Hematopoietic multipotent progenitor cell treated with erythropoietin and hydrocortisone succinate and interleukin-3 and kit ligand, for 15 days (in vitro differentiated cells): ENCODE data around the gene DGLUCY.
"Not testable (repeated sequence)": the region's sequence is repeated elsewhere in the genome, so short reads cannot be mapped to it uniquely, and the experiment has no call there.

ENCODE experiments used
- DNase-seq: peaks from one replicate; pipeline ENCODE4 v3.0.0-alpha.2; 2015; ENCODE audit warnings: low spot score

The DGLUCY gene

DNA sequence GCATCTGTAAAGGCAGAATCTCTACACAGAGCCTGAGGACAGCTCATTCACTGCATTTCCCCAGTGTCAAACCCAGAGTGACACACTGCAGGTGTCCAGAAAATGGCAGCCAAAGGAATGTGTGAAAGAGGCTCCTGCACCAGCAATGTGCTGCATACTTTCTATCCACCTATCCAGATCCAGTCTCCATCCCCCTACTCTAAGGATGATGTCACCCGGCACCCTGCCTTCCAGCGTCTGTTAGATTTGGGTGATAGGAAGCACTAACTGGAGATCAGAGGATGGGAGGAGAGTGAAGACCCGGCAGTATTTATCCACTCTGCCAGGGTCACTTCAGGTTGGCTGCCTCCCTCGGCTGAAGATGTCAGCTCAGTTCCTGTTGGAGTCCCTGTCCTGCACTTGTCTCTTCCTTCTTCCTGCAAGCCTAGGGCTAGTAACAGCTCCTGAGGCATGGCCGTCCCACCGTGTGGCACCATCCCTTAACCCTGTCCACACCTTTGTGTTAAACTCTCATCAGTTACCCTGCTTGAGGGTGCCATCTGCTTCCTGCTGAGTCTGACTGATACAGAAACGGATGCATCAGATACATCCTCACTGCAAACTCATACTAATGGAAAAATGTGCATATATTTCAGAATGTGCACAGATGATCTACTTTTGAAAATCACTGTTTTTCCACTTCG, 143.6 kb downstream of the DGLUCY start:
- DNase-seq, result no peak

DNA sequence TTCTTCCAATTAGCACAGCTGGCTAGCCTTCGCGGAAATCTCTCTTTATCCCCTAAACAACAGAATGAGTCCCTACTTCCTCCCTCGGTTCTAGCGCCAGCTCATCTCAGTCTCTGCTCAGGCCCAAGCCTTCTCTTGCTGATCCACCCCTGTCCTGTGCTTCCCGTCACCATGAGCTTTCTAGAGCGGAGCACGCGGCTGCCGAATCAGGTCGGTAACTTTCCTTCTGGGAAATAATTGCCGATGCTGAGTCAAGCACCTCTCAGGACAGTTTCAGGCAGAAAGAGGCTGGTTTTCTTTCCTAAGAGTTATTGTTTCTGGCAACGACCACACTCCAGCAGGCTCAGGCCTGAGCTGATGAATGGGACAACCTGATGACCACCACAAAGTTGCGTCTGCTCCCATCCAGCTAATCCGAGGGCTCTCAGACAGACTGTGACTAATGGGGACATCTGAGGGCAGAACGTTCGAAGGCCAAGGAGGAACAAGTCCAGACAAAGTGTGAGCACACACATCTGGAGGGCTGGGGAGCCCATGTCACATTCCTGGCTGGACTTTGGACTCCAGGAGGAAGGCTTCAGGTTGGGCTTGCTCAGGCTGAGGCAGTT, 144.2 kb downstream of the DGLUCY start:
- DNase-seq, result no peak

DNA sequence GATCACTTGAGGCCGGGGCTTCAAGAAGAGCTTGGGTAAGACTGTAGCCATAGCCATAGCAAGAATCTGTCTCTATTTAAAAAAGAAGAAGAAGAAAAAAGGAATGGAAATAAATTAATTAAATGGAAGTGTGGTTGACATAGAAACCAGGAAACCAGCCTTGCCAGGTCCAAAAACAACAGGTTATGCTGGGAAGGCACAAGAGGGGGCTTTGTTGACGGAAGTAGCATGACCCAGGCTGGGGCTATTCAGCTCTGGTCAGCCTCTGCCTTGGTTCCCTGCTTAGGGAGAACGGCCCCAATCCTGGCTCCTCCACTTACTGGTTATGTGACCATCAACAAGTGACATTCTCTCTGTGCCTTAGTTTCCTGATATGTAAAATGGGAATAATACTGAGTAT, 145.0 kb downstream of the DGLUCY start:
- DNase-seq, result no peak

DNA sequence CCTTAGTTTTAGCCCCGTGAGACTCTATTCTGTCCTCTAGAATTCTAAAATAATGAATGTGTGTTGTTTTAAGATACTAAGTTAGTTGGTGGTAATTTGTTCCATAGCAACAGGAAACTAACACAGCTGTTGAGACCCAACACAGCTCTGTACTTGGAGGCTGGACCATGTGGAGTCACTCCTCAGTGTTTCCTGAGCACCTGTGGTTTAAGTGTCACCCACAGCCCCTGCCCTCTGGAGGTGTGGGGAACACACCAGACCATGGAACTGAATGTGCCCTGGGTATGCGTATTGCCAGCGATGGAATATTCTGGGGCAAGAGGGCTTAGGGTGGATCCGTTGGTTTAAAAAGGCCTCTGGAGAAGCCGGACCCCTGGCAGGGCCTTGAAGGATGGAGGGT, 147.2 kb downstream of the DGLUCY start:
- DNase-seq, result no peak

DNA sequence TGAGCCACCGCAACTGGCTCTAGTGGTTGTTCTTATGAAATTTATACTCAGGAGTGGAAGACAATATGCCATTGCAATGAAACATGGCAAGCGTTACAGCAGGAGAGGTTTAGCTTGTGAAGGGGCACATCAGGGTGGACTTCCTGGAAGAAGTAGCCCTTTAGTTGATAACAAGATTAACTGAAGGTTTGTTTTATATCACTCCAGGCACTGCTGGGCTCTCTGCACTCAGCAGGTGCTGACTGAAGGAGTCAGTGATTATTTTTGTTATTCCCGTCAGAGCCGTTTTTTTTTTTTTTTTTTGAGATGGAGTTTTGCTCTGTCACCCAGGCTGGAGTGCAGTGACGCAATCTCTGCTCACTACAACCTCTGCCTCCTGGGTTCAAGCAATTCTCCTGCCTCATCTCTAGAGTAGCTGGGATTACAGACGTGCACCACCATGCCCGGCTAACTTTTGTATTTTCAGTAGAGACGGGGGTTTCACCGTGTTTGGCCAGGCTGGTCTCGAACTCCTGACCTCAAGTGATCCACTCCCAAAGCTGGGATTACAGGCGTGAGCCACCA, 148.2 kb downstream of the DGLUCY start:
- DNase-seq, result no peak

DNA sequence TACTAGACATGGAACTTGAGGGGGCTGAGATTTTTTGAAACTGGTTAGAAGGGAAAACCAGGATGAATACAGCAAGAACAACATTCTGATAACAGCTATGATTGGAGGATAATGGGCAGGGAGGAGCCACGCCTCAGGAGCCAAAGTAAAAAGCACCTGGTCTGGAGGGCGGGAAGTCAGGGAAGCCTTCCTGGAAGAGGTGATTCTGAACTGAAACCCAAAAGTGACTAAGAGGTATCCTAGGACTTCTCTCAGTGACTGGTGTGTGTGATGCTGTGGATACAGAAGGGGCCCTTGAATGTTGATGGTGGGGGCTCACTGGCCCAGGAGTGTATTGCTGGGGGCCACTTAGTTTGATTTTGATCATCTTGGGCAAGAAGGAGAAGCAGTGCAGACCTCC, 149.5 kb downstream of the DGLUCY start:
- DNase-seq, result no peak

DNA sequence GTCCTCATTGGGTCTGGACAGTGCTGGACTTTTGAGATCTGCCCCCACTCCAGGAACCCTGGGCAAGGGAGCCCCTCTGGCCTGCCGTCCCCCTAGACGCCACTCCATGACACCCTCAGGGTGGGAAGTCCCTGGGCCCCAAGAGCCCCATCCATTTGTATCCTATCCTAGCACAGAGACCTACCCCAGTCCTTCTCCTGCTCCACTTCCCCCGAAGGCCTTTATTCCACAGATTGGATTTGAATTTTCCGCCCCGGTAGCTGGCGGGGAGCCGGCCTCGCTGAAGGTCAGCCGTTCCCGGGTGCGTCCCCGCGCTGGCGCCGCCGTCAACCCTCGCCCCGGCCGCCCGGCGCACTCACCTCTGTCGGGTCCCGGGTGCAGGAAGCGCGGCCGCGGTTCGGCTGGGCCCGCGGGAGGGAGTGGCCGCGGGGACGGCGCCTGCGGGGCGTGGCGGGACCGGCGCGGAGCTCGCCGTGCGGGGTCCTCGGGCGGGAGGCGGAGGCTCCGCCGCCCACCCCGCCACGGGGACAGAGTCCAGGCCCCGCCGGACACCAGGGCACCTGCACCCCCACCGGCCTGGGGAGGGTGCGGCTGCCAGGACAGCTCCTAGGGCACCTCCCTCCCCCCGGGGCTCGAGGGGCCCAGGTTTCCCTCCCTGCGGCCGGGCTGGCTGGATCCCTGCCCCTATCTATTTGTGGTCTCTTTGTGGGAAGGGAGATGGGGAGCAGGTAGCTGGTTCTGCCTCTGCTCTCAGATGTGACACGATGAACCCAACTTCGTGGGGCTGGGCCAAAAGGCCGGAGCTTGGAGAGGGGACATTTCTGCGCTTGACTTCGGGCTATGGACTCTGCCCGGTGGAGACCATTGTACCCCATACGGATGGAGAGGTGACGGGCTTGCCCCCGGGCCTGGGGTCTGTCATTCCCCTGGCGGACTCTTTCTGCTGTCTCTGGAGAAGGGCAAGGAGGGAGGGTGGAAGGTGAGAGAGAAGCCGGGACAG, 150.6 kb downstream of the DGLUCY start:
- peak; percentile 14 for DNase-seq

DNA sequence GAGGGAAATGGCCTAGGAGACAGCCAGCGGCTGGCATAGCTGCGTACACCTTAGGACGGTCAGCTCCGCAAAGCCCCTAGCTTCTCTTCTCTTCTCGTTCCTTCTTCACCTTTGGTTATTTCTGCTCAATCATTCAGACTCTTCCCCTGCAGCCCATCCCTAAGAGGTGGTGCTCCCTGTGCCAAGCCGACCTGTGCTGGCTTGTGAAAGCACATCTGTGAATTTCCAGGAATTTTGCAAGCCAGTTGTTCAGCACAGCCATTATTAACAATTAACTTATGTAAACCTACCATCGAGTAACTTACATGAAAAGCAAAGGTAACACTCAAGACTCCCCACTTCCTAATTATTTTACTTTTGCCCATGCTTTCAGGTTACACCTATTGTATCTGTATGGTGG, 151.5 kb downstream of the DGLUCY start:
- DNase-seq, result no peak

DNA sequence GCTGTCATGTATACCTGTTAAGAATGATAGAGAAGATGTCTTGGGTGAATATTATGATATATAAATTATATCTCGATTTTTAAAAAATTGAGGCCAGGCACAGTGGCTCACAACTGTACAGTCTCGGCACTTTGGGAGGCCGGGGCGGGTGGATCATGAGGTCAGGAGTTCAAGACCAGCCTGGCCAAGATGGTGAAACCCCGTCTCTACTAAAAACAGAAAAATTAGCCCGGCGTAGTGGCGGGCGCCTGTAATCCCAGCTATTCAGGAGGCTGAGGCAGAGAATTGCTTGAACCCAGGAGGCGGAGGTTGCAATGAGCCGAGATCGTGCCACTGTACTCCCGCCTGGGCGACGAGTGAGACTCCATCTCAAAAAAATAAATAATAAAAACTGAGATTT, 152.4 kb downstream of the DGLUCY start:
- DNase-seq, result not testable (repeated sequence)

DNA sequence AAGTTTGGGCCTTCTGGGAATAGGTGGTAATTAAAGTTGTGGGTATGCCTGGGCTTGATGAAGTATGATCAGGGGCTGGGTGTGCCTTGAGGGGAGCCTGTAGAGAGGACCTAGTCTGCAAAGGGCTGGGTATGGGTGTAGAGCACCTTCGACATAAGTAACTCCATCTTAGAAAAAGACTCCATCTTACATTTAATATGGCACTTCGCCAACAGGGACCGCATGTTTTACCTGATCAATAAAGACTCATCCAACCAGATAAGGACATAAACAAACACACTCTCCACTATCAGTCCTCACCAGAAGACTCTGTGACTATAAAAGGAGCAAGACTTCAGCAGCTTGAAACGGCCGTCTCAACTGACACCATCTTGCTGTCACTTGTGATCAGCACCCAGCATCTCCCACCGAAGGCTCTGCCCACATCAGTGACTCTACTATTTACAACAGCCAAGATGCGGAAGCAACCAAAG, 154.1 kb downstream of the DGLUCY start:
- peak; percentile 67 for DNase-seq

DNA sequence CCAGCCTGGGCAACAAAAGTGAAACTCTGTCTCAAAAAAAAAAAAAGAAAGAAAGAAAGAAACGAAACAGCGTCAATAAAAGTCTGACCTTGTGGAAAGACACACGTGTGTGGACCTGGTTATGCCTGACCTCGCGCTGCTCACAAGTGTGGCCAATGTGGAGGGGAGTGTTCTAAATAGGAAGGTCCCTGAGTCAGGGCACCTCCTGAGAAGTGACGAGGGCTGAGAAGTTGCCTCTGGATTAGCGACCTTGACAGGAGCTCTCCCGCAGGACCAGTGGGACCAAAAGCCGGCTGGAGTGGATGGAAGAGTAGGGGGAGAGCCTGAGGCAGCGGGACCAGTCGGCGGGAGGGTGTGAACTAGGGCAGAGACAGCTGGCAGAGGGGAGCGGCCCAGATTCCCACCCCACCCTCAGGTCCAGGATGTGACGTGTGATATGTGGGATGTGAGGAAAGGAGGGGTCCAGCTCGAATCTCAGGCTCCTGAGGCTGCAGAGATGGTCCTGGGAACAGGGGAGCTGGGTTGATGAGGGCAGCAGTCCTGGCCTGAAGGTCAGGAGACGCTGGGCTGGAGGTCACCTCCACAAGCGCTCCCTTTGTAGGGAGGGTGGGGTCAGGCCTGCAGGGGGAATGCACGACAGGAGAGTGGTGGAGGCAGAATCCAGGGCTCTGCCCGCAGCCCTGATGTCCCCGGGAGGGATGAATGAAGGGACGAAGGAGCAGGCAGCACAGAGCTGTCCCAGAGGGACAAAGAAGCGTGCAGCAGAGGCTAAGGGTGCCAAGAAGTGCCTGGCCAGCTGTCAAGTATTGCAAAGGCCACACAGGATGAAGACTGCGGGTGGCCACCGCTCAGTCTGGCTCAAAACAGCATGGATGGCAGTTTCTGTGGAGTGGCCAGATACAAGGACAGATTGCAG, 155.5 kb downstream of the DGLUCY start:
- DNase-seq, result no peak

DNA sequence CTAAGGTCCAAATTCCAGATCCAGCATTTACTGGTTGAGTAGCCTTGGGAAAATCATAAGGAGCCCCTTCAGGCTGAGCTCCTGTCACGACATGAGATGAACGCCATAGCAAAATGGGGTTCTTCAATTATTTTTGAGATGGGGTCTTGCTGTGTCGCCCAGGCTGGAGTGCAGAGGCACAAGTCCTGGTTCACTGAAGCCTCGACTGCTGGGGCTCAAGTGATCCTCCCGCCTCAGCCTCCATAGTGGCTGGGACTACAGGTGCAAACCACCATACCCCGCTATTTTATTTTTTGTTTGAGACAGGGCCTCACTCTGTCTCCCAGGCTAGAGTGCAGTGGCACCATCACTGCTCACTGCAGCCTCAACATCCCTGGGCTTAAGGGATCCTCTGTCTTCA, 156.3 kb downstream of the DGLUCY start:
- DNase-seq, result no peak

DNA sequence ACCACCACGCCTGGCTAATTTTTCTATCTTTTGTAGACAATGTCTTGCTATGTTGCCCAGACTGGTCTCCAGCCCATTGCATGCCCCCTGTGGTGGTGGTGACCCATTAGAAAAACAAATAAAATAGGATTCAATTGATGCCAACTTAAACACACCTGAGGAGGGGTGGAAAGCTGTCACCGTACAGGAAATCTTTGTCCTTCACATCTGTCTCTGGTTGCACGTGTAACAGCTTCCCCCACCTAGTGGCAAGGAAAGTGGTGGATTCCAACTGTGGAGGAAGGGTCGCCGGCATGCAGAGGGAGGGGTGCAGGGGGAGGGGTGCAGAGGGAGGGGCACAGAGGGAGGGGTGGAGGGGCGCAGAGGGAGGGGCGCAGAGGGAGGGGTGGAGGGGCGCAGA, 156.7 kb downstream of the DGLUCY start:
- DNase-seq, result no peak

DNA sequence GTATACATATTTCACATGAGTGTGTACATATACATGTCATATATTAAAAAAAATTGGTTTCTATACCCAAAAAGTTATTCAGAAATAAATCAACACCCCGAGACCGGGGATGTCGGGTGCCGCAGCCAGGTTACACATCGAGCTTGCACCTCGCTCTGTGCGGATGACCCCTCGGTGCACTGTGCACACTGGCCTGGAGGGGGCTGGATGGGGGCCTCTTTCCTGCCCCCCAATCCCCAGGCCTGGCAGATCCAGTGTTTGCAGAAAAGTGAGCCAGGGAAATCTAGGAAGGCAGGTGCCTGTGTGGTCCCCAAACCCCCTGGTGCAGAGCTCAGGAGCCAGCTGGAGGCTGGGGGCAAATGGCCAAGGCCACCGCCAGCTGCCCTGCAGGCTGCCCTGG, 157.8 kb downstream of the DGLUCY start:
- no peak for DNase-seq

DNA sequence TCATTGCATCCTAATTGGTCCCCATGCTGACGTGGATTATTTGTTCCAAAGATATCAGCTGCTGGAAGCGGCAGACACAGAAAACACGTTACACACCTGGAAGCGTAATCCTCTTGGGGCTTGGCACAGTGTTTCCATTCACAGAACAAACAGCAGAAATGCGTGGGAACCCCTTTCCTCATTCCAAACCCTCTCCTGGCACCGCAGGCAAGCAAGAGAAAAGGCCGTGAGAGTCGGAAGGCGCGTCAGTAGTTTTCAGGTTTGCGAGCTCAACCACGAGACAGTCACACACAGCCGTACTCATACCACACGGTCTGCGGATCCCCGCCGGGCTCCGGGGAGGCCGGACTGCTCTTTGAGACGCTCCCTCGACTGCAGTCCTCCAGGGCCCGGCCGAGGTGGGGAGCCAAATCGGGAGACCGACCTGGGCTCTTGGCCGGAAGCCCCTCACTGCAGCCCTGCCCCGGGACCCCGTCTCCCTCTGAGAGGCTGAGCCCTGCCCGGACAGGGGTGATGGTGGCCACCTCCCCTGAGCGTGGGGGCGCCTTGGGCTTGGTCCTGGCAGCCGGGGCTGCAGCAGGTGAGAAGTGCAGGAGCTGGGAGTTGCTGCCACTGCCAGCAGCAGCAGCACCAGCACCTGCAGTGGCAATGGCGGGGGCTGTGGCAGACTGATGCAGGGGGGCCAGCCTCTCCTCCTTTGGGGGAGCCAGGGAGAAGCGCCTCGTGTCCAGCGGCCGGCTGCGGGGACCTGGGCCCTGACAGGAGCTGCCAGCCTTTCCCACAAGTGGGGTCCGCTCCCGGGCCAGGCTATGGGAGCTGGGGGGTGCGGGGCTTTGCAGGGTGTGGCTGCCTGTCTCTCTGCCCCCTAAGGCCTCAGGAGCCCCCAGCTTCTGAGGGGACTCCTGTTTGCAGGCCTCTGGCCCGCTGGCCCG, 158.7 kb downstream of the DGLUCY start:
- DNase-seq, result no peak

DNA sequence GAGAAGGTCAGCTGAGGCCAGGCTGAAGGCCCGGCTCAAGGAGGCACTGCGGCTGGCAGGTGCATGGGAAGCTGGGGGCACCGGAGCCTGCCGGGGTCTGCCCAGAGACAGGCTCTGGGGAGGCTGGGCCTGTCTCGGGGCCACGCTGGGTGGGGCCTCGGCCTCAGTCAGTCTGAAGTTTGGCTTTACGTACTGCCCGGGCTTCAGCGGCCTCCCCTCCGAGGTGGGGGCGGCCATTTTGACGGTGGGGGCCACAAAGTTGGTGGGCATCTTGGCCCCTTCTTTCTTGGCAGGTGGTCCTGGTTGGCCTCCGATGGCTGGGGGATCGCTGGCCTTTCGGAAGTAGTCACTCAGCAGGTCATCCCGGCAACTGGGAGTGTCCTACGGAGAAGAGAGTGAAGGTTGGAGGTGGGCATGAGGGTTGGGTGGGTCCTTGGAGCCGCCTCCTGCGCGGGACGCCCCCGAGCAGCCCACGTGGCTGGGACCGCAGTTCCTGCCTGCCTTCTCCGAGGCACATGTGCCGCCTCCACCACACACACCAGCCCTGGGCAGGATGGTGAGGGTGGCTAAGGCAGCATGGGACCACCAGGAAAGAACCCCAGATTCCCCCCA, 159.5 kb downstream of the DGLUCY start:
- no peak for DNase-seq

DNA sequence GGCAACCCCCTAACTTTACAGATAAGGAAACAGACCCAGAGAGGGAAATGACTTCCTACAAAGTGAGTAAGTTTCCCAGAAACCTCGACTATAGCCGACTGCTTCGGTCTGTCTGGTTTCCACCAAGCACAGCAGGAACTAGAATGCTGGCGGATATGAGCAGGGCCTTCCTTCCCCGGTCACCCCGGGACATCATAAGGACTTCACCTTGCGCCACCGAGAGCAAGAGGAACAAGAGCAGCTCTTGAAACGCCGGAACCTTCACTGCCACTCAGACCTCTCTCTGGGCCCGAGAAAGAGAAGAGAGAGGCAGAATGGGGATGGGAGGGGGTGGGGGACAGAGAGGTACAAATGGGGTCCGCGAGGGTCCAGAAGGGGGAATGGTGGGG, 160.0 kb downstream of the DGLUCY start:
- no peak for DNase-seq

DNA sequence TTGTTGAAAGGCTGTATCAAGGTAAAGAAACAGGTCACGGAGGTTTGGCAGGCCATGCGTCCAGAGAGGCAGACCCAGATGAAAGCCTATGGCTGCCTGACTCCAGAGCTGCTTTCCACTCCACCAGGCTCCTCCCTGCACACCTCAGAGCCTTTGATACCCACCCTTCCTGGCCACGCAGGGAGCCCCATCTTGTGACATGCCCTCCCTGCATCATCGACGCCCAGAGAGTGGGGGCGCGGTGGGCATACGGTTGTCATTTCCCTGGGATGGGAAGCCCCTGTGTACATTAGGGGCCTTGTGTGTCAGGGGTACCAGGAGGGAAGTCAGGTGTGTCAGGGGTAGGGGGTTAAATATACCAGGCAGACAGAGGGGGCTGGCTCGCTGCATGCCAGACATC, 160.9 kb downstream of the DGLUCY start:
- no peak for DNase-seq
